HL-60 (cell line): ENCODE data around the gene OBP2A.

ENCODE experiments used
- DNase-seq, 2 experiments: peaks; one replicate each; pipeline ENCODE4 v3.0.0-alpha.2; 2010 to 2020; ENCODE audit warnings: low read depth in 1 of 2, low spot score in 1 of 2
- H3K27ac ChIP-seq: fragments of 250-450 bp; sonication (Bioruptor Pico); replicated peaks from 2 replicates; pipeline ENCODE4 v1.5.1; 2020; ENCODE audit warnings: mild to moderate bottlenecking, moderate library complexity
- H3K27me3 ChIP-seq: fragments of 250-450 bp; sonication (Bioruptor Pico); 2 replicates; pipeline ENCODE4 v1.5.1; 2021; ENCODE audit warnings: mild to moderate bottlenecking, moderate library complexity; ENCODE audit not compliant: insufficient read depth, poor library complexity, severe bottlenecking
- H3K4me3 ChIP-seq: replicated peaks from 2 replicates; pipeline ENCODE4 v1.5.1; 2011; ENCODE audit warnings: mild to moderate bottlenecking, control low read depth, low read length; ENCODE audit not compliant: insufficient read depth
- CTCF ChIP-seq: IDR thresholded peaks from one replicate; pipeline ENCODE4 v1.5.1; 2011; ENCODE audit warnings: low read length, control low read depth, inconsistent platforms; ENCODE audit not compliant: insufficient read depth
- GABPA ChIP-seq: IDR thresholded peaks from 2 replicates; pipeline ENCODE4 v1.6.1; 2012; ENCODE audit warnings: low read depth
- POLR2AphosphoS5 ChIP-seq: IDR thresholded peaks from 2 replicates; pipeline ENCODE4 v1.6.1; 2012; ENCODE audit warnings: low read depth
- REST ChIP-seq: IDR thresholded peaks from 2 replicates; pipeline ENCODE4 v1.6.1; 2012; ENCODE audit warnings: low read depth; ENCODE audit not compliant: insufficient replicate concordance
- SPI1 ChIP-seq: IDR thresholded peaks from 2 replicates; pipeline ENCODE4 v1.6.1; 2012; ENCODE audit warnings: low read depth, mild to moderate bottlenecking, borderline replicate concordance

The OBP2A gene

GRCh38 chr9:135579889-135580660, 34.1 kb downstream of the OBP2A start:
- Histone ChIP-seq H3K27ac (no peak overlapping the region), H3K4me3 (no peak overlapping the region), H3K27me3 (peaks cover 2% of the 10 kb centered on the region)
- DNase-seq: no peak
- TF ChIP-seq GABPA (no peak), REST (no peak), CTCF (no peak), POLR2AphosphoS5 (no peak), SPI1 (no peak)

- no peak overlapping the region for H3K27ac ChIP-seq
- H3K4me3 ChIP-seq: no peak overlapping the region
- no peak for DNase-seq
- TF ChIP-seq SPI1 (no peak), REST (no peak), POLR2AphosphoS5 (no peak), GABPA (no peak), CTCF (no peak)
- H3K27me3 ChIP-seq: peaks cover 2% of the 10 kb centered on the region
These were observed 34.9 kb downstream of the OBP2A start for GRCh38 chr9:135580664-135581380.

- no peak overlapping the region for H3K27ac ChIP-seq
- no peak for DNase-seq
These were observed 35.9 kb downstream of the OBP2A start for GRCh38 chr9:135581636-135582426.

More at GRCh38 chr9:135581636-135582426, 35.9 kb downstream of the OBP2A start:
- Histone ChIP-seq H3K4me3 (no peak overlapping the region), H3K27me3 (peaks cover 2% of the 10 kb centered on the region)
- no peak for TF ChIP-seq REST
- no peak for TF ChIP-seq CTCF
- TF ChIP-seq GABPA: no peak
- TF ChIP-seq SPI1: no peak
- TF ChIP-seq POLR2AphosphoS5: no peak
